Tibial nerve (tissue), 4 donors: ENCODE measurements around the gene KDM1B. TPM values are rescaled to one million over a fixed set of nuclear protein-coding genes. Genes with fewer than 3 reads are reported as not detected.

Experiments
- DNase-seq, 2 donors: peaks; one replicate each; pipeline ENCODE4 v3.0.0-alpha.2; 2019; ENCODE audit warnings: low spot score in 2 of 2
- H3K27ac ChIP-seq, 4 donors: fragments of 200-600 bp; sonication (generic) in 3 of 4; one replicate each; pipeline ENCODE4 v1.5.1; 2017 to 2019; ENCODE audit warnings: mild to moderate bottlenecking in 1 of 4
- H3K27me3 ChIP-seq, 2 donors: fragments of 200-600 bp; sonication (generic) in 1 of 2; one replicate each; pipeline versions ENCODE4 v1.5.1 to v1.6.0; 2017 to 2019
- H3K36me3 ChIP-seq, 3 donors: fragments of 200-600 bp; sonication (generic); one replicate each; pipeline ENCODE4 v1.5.1; 2018 to 2019
- H3K4me1 ChIP-seq, 4 donors: fragments of 200-600 bp; sonication (generic) in 3 of 4; one replicate each; pipeline ENCODE4 v1.5.1; 2017 to 2019
- H3K4me3 ChIP-seq, 4 donors: fragments of 200-600 bp; sonication (generic) in 3 of 4; one replicate each; pipeline ENCODE4 v1.5.1; 2017 to 2019; ENCODE audit warnings: mild to moderate bottlenecking in 1 of 4, moderate library complexity in 1 of 4
- H3K9me3 ChIP-seq, 4 donors: fragments of 200-600 bp; sonication (generic) in 3 of 4; one replicate each; pipeline ENCODE4 v1.5.1; 2017 to 2019
- EP300 ChIP-seq, 2 donors: sonication (generic); formaldehyde crosslinking; IDR thresholded peaks; one replicate each; pipeline ENCODE4 v1.6.1; 2017; ENCODE audit warnings: antibody characterized with exemption in 2 of 2, mild to moderate bottlenecking in 1 of 2
- POLR2A ChIP-seq, 2 donors: fragments of 450-650 bp; IDR thresholded peaks; one replicate each; pipeline ENCODE4 v1.6.1; 2017; ENCODE audit warnings: antibody characterized with exemption in 2 of 2, mild to moderate bottlenecking in 2 of 2, moderate library complexity in 2 of 2
- WGBS, 2 donors: methylation state at CpG; one replicate each; pipeline ENCODE4 v1.1.5; 2018; 5-methylcytosine and 5-hydroxymethylcytosine counted together
- total RNA-seq, 4 donors: library from RNA; depleted of rRNA; stranded (reverse); fragments of >200 nt; gene quantifications; one replicate each; pipeline ENCODE4 v1.1.0, GENCODE V29; 2016
- TF ChIP-seq, protein P1 (sequence below), 5 experiments: fragments of 200-600 bp in 3 of 5; fragments of 450-650 bp in 2 of 5; sonication (generic) in 3 of 5; IDR thresholded peaks; one replicate each; pipeline ENCODE4 v1.5.1; 2016 to 2019; ENCODE audit warnings: antibody characterized with exemption in 5 of 5, mild to moderate bottlenecking in 3 of 5, moderate library complexity in 2 of 5

Gene KDM1B
- total RNA-seq, 4 donors from 2014 or later = 9.4 to 16.5 (median 15.2) TPM

DNA sequence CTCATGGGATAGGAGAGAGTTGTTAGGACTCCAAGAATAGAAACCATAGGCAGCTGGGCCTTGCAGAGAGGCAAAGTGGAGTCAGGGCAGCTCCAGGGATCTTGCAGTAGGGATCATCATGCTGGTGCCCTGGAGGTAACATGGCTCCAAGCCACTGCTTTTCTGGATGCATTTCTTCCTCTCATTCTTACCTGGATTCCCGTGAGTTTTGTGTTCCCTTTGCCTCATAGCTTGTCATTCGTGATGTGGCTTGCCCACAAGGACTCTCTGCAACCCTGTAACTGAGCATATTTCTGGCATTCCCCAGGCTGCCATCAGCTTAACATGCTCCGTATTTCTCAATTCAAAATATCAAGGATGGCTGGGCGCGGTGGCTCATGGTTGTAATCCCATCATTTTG, 38.1 kb upstream of the KDM1B start:
- 90 to 94% methylated on average over 5 of the region's 5 CpGs for WGBS, 2 donors
- Histone ChIP-seq H3K4me1 (peaks cover 0 to 4% (median 3%) of the 10 kb centered on the region in 4 donors), H3K9me3 (peaks cover 0 to 10% (median 0%) of the 10 kb centered on the region in 4 donors), H3K4me3 (no peak overlapping the region), H3K27ac (no peak overlapping the region), H3K36me3 (peaks cover 0 to 5% (median 0%) of the 10 kb centered on the region in 3 donors), H3K27me3 (no peaks in the 10 kb centered on the region)
- TF ChIP-seq, protein P1, sequence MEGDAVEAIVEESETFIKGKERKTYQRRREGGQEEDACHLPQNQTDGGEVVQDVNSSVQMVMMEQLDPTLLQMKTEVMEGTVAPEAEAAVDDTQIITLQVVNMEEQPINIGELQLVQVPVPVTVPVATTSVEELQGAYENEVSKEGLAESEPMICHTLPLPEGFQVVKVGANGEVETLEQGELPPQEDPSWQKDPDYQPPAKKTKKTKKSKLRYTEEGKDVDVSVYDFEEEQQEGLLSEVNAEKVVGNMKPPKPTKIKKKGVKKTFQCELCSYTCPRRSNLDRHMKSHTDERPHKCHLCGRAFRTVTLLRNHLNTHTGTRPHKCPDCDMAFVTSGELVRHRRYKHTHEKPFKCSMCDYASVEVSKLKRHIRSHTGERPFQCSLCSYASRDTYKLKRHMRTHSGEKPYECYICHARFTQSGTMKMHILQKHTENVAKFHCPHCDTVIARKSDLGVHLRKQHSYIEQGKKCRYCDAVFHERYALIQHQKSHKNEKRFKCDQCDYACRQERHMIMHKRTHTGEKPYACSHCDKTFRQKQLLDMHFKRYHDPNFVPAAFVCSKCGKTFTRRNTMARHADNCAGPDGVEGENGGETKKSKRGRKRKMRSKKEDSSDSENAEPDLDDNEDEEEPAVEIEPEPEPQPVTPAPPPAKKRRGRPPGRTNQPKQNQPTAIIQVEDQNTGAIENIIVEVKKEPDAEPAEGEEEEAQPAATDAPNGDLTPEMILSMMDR (IDR thresholded peaks at IDR 0.05) = no peak
- no peak for TF ChIP-seq POLR2A (IDR thresholded peaks at IDR 0.05)
- no peak for TF ChIP-seq EP300 (IDR thresholded peaks at IDR 0.05)
- no peak for DNase-seq

DNA sequence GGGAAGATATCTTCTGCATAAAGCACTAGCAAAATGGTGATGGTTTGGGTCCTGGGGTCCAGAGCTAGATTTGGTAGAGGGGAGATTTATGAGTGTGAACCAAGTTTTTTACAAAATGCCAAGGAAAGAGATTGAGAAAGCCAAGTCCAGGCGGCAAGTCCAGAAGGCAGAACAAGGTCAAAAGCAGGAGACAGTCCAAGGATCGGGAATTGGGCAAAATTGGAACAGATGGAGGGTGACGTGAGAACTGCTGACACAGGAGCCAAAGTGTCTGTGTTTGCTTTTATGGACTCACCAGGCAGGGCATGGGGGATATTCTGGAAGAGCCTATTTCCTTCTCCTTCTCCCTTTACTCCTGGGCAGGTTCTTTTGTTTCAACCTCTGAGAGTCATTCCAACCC, 36.9 kb upstream of the KDM1B start:
- H3K4me3 ChIP-seq = no peak overlapping the region
- H3K27ac ChIP-seq = no peak overlapping the region
- H3K27me3 ChIP-seq = no peaks in the 10 kb centered on the region
- peaks cover 0 to 10% (median 0%) of the 10 kb centered on the region in 4 donors for H3K9me3 ChIP-seq
- H3K4me1 ChIP-seq = peaks cover 0 to 9% (median 5%) of the 10 kb centered on the region in 4 donors
- TF ChIP-seq, protein P1 (IDR thresholded peaks at IDR 0.05) = no peak
- no peak for TF ChIP-seq POLR2A (IDR thresholded peaks at IDR 0.05)
- no peak for TF ChIP-seq EP300 (IDR thresholded peaks at IDR 0.05)
- no peak for DNase-seq
- 71 to 72% methylated on average over 3 of the region's 3 CpGs for WGBS, 2 donors
- peaks cover 0 to 5% (median 0%) of the 10 kb centered on the region in 3 donors for H3K36me3 ChIP-seq

DNA sequence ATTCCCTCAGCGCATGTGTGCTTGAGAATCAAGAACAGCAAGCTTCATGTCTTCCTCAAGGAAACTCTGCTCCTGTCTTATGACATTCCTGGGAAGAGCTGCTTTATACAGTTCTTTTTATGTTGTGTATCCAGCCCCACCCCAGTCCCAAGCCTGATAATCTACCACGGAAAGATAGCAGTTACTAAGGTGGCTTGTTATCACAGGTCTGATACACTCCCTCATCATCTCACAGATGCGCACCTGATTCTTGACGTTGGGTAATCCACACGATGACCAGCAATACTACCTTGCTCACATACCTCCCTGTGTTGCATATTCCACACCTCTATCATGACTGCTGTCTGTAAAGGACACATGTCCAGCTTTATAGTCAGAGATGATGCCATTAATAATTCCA, 36.0 kb upstream of the KDM1B start:
- Histone ChIP-seq H3K4me3 (no peak overlapping the region), H3K27ac (no peak overlapping the region), H3K36me3 (peaks cover 0 to 5% (median 0%) of the 10 kb centered on the region in 3 donors), H3K27me3 (no peaks in the 10 kb centered on the region), H3K9me3 (peaks cover 0 to 10% (median 0%) of the 10 kb centered on the region in 4 donors), H3K4me1 (peaks cover 0 to 9% (median 5%) of the 10 kb centered on the region in 4 donors)
- WGBS, 2 donors = 79 to 96% methylated on average over 5 of the region's 5 CpGs
- no peak for DNase-seq
- TF ChIP-seq, protein P1 (IDR thresholded peaks at IDR 0.05) = no peak
- TF ChIP-seq EP300 (IDR thresholded peaks at IDR 0.05) (no peak), POLR2A (IDR thresholded peaks at IDR 0.05) (no peak)

DNA sequence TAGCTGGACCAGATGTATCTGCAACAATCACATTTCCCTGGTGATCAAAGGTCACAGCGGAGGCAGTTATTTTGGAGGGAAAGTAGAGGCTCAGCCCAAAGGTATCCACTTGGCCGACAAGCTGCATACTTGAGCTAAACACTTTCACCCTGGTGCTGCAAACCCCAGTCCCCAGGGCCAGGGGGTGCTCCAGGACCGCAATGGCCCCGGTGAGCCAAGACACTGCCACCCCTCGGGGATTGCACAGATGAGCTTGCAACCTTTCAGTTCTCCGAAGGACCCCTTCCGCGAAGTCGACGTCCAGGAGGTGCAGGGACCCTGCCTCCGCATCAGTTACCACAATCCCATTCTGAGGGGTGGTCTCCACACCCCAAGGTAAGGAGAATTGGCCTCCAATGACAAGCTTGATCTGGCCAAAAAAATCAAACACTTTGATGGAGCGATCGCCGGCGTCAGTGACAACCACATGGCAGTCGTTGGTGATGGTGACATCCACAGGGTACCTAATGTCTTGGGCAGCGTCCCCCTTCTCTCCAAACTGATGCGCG, 33.6 kb upstream of the KDM1B start:
- 70 to 80% methylated on average over 16 to 19 of the region's 19 CpGs for WGBS, 2 donors
- Histone ChIP-seq H3K27ac (peak overlapping the region in 1 of 4 donors; percentile 76), H3K4me3 (peak overlapping the region in 3 of 4 donors; percentile 36 to 59 (median 45)), H3K4me1 (peaks cover 0 to 9% (median 5%) of the 10 kb centered on the region in 4 donors), H3K9me3 (peaks cover 0 to 10% (median 0%) of the 10 kb centered on the region in 4 donors), H3K27me3 (no peaks in the 10 kb centered on the region), H3K36me3 (peaks cover 0 to 5% (median 0%) of the 10 kb centered on the region in 3 donors)
- TF ChIP-seq EP300 (IDR thresholded peaks at IDR 0.05) (no peak), POLR2A (IDR thresholded peaks at IDR 0.05) (no peak)
- TF ChIP-seq, protein P1 (IDR thresholded peaks at IDR 0.05) = no peak
- no peak for DNase-seq
